ENCODE data around the gene ADAMTS10. TPM values are rescaled to one million over a fixed set of nuclear protein-coding genes. Genes with fewer than 3 reads are reported as not detected.
"Not testable (repeated sequence)": the region's sequence is repeated elsewhere in the genome, so short reads cannot be mapped to it uniquely, and the experiment has no call there.

ADAMTS10 gene
- total RNA-seq, 1 donor from 2014 or later: 66.3 TPM

- H3K9me3 ChIP-seq: no peaks in the 10 kb centered on the region
- no peaks in the 10 kb centered on the region for H3K27me3 ChIP-seq
- no peaks in the 10 kb centered on the region for H3K36me3 ChIP-seq
- TF ChIP-seq POLR2AphosphoS5 (IDR thresholded peaks at IDR 0.05; ENCODE audit: insufficient read depth in 1 of 2, low read depth in 1 of 2): no peak
- TF ChIP-seq CTCF (IDR thresholded peaks at IDR 0.05): no peak
- TF ChIP-seq POLR2A (IDR thresholded peaks at IDR 0.05): no peak
- no peak overlapping the region for H3K4me3 ChIP-seq
- peaks cover 11% of the 10 kb centered on the region for H3K4me1 ChIP-seq
- H3K27ac ChIP-seq: no peak overlapping the region
- intact Hi-C loops (cut with DNase I): no loop called here
- no peak for DNase-seq (ENCODE audit: extremely low spot score in 2 of 2)
These were observed 37.2 kb downstream of the ADAMTS10 start for GRCh38 chr19:8573316-8573715.

GRCh38 chr19:8571006-8571411 is 39.5 kb downstream of the ADAMTS10 start:
- intact Hi-C loops (cut with DNase I): no loop called here
- H3K27ac ChIP-seq: no peak overlapping the region

GRCh38 chr19:8569066-8569771 is 41.3 kb downstream of the ADAMTS10 start:
- no peaks in the 10 kb centered on the region for H3K4me1 ChIP-seq

More at GRCh38 chr19:8571006-8571411, 39.5 kb downstream of the ADAMTS10 start:
- TF ChIP-seq POLR2AphosphoS5 (IDR thresholded peaks at IDR 0.05; ENCODE audit: insufficient read depth in 1 of 2, low read depth in 1 of 2) (no peak), POLR2A (IDR thresholded peaks at IDR 0.05) (no peak), CTCF (IDR thresholded peaks at IDR 0.05) (no peak)
- H3K27me3 ChIP-seq: no peaks in the 10 kb centered on the region
- H3K36me3 ChIP-seq: no peaks in the 10 kb centered on the region
- no peak overlapping the region for H3K4me3 ChIP-seq
- DNase-seq (ENCODE audit: extremely low spot score in 2 of 2): no peak
- H3K9me3 ChIP-seq: no peaks in the 10 kb centered on the region
- H3K4me1 ChIP-seq: no peaks in the 10 kb centered on the region

GRCh38 chr19:8567522-8568172 is 42.9 kb downstream of the ADAMTS10 start:
- no peaks in the 10 kb centered on the region for H3K9me3 ChIP-seq
- DNase-seq (ENCODE audit: extremely low spot score in 2 of 2): no peak
- H3K4me3 ChIP-seq: no peak overlapping the region
- no peaks in the 10 kb centered on the region for H3K27me3 ChIP-seq
- H3K4me1 ChIP-seq: no peaks in the 10 kb centered on the region
- intact Hi-C loops (cut with DNase I): no loop called here
- TF ChIP-seq CTCF (IDR thresholded peaks at IDR 0.05): no peak
- no peak for TF ChIP-seq POLR2A (IDR thresholded peaks at IDR 0.05)
- no peak for TF ChIP-seq POLR2AphosphoS5 (IDR thresholded peaks at IDR 0.05; ENCODE audit: insufficient read depth in 1 of 2, low read depth in 1 of 2)
- H3K36me3 ChIP-seq: no peaks in the 10 kb centered on the region
- H3K27ac ChIP-seq: no peak overlapping the region

More at GRCh38 chr19:8569066-8569771, 41.3 kb downstream of the ADAMTS10 start:
- no peak overlapping the region for H3K4me3 ChIP-seq
- DNase-seq (ENCODE audit: extremely low spot score in 2 of 2): no peak
- TF ChIP-seq POLR2AphosphoS5 (IDR thresholded peaks at IDR 0.05; ENCODE audit: insufficient read depth in 1 of 2, low read depth in 1 of 2) (peak in 1 of 2 donors; percentile 39), CTCF (IDR thresholded peaks at IDR 0.05) (no peak)
- intact Hi-C loops (cut with DNase I): no loop called here
- H3K27me3 ChIP-seq: no peaks in the 10 kb centered on the region
- H3K9me3 ChIP-seq: no peaks in the 10 kb centered on the region
- H3K36me3 ChIP-seq: no peaks in the 10 kb centered on the region
- no peak overlapping the region for H3K27ac ChIP-seq

GRCh38 chr19:8566855-8567254 is 43.7 kb downstream of the ADAMTS10 start:
- Histone ChIP-seq H3K36me3 (no peaks in the 10 kb centered on the region), H3K4me3 (no peak overlapping the region), H3K9me3 (no peaks in the 10 kb centered on the region), H3K27me3 (no peaks in the 10 kb centered on the region), H3K4me1 (no peaks in the 10 kb centered on the region), H3K27ac (no peak overlapping the region)
- intact Hi-C loops (cut with DNase I): no loop called here
- TF ChIP-seq POLR2AphosphoS5 (IDR thresholded peaks at IDR 0.05; ENCODE audit: insufficient read depth in 1 of 2, low read depth in 1 of 2) (no peak), CTCF (IDR thresholded peaks at IDR 0.05) (no peak), POLR2A (IDR thresholded peaks at IDR 0.05) (no peak)
- no peak for DNase-seq (ENCODE audit: extremely low spot score in 2 of 2)

- not testable (repeated sequence) for H3K4me3 ChIP-seq; DNase-seq (ENCODE audit: extremely low spot score in 2 of 2); H3K27ac ChIP-seq
These were observed 45.6 kb downstream of the ADAMTS10 start for GRCh38 chr19:8564866-8565265.

More at GRCh38 chr19:8564866-8565265, 45.6 kb downstream of the ADAMTS10 start:
- H3K4me1 ChIP-seq; H3K9me3 ChIP-seq; intact Hi-C loops (cut with DNase I); H3K36me3 ChIP-seq; H3K27me3 ChIP-seq: not testable (repeated sequence)

All from vagina (tissue), 2 donors.